Suprapubic skin (tissue), 4 donors: ENCODE results near the gene SLC6A11. TPM values are rescaled to one million over a fixed set of nuclear protein-coding genes. Genes with fewer than 3 reads are reported as not detected.
A peak's percentile ranks its signal among the peaks of the same experiment; 100 is the strongest.

Source experiments
- DNase-seq, 2 donors: peaks; one replicate each; pipeline ENCODE4 v3.0.0-alpha.2; 2019; ENCODE audit warnings: low spot score in 2 of 2
- H3K27ac ChIP-seq: fragments of 200-600 bp; sonication (generic); one replicate; pipeline ENCODE4 v1.5.1; 2019
- H3K27me3 ChIP-seq: fragments of 200-600 bp; sonication (generic); one replicate; pipeline ENCODE4 v1.5.1; 2019
- H3K36me3 ChIP-seq: fragments of 200-600 bp; sonication (generic); one replicate; pipeline ENCODE4 v1.5.1; 2019
- H3K4me1 ChIP-seq: fragments of 200-600 bp; sonication (generic); one replicate; pipeline ENCODE4 v1.5.1; 2019
- H3K4me3 ChIP-seq: fragments of 200-600 bp; sonication (generic); one replicate; pipeline ENCODE4 v1.5.1; 2019; ENCODE audit warnings: mild to moderate bottlenecking
- H3K9me3 ChIP-seq: fragments of 200-600 bp; sonication (generic); one replicate; pipeline ENCODE4 v1.5.1; 2019
- CTCF ChIP-seq, 2 donors: fragments of 200-600 bp in 1 of 2; fragments of 450-650 bp in 1 of 2; sonication (generic) in 1 of 2; IDR thresholded peaks; one replicate each; pipeline ENCODE4 v1.5.1; 2016 to 2019; ENCODE audit warnings: antibody characterized with exemption in 2 of 2, mild to moderate bottlenecking in 1 of 2, moderate library complexity in 1 of 2
- EP300 ChIP-seq: sonication (generic); formaldehyde crosslinking; IDR thresholded peaks from one replicate; pipeline ENCODE4 v1.6.1; 2017; ENCODE audit warnings: antibody characterized with exemption
- POLR2A ChIP-seq, 2 donors: fragments of 450-650 bp; IDR thresholded peaks; one replicate each; pipeline ENCODE4 v1.6.1; 2017; ENCODE audit warnings: antibody characterized with exemption in 2 of 2, mild to moderate bottlenecking in 2 of 2, moderate library complexity in 2 of 2
- POLR2AphosphoS5 ChIP-seq, 3 donors: sonication (generic); formaldehyde crosslinking; IDR thresholded peaks; one replicate each; pipeline ENCODE4 v1.6.1; 2017; ENCODE audit warnings: antibody characterized with exemption in 3 of 3
- WGBS: methylation state at CpG from one replicate; pipeline ENCODE4 v1.1.5; 2018; 5-methylcytosine and 5-hydroxymethylcytosine counted together
- total RNA-seq, 4 donors: library from RNA; depleted of rRNA; stranded (reverse); fragments of >200 nt; gene quantifications; one replicate each; pipeline ENCODE4 v1.1.0, GENCODE V29; 2016

Gene SLC6A11
- total RNA-seq, 4 donors from 2014 or later: 4.3 to 7.9 (median 6.2) TPM

GRCh38 chr3:10933021-10933420, 117.0 kb downstream of the SLC6A11 start:
- H3K27ac ChIP-seq: no peak overlapping the region
- 94% methylated on average over 8 of the region's 8 CpGs for WGBS

GRCh38 chr3:10933470-10933804, 117.4 kb downstream of the SLC6A11 start:
- no peaks in the 10 kb centered on the region for H3K27me3 ChIP-seq
- 40% methylated on average over 1 of the region's 1 CpG for WGBS
- no peaks in the 10 kb centered on the region for H3K36me3 ChIP-seq
- peak in 1 of 2 donors; percentile 47 for DNase-seq
- TF ChIP-seq EP300 (no peak), CTCF (IDR thresholded peaks at IDR 0.05) (no peak), POLR2A (IDR thresholded peaks at IDR 0.05) (no peak), POLR2AphosphoS5 (IDR thresholded peaks at IDR 0.05) (no peak)
- H3K9me3 ChIP-seq: no peaks in the 10 kb centered on the region
- H3K4me1 ChIP-seq: peaks cover 17% of the 10 kb centered on the region
- no peak overlapping the region for H3K4me3 ChIP-seq
- H3K27ac ChIP-seq: peak overlapping the region; percentile 13

More at GRCh38 chr3:10933021-10933420, 117.0 kb downstream of the SLC6A11 start:
- H3K4me3 ChIP-seq: no peak overlapping the region
- H3K27me3 ChIP-seq: no peaks in the 10 kb centered on the region
- H3K36me3 ChIP-seq: no peaks in the 10 kb centered on the region
- H3K9me3 ChIP-seq: no peaks in the 10 kb centered on the region
- no peak for TF ChIP-seq POLR2AphosphoS5 (IDR thresholded peaks at IDR 0.05)
- no peak for TF ChIP-seq CTCF (IDR thresholded peaks at IDR 0.05)
- no peak for TF ChIP-seq EP300
- TF ChIP-seq POLR2A (IDR thresholded peaks at IDR 0.05): no peak
- peaks cover 19% of the 10 kb centered on the region for H3K4me1 ChIP-seq
- peak in 1 of 2 donors; percentile 18 for DNase-seq

DNA sequence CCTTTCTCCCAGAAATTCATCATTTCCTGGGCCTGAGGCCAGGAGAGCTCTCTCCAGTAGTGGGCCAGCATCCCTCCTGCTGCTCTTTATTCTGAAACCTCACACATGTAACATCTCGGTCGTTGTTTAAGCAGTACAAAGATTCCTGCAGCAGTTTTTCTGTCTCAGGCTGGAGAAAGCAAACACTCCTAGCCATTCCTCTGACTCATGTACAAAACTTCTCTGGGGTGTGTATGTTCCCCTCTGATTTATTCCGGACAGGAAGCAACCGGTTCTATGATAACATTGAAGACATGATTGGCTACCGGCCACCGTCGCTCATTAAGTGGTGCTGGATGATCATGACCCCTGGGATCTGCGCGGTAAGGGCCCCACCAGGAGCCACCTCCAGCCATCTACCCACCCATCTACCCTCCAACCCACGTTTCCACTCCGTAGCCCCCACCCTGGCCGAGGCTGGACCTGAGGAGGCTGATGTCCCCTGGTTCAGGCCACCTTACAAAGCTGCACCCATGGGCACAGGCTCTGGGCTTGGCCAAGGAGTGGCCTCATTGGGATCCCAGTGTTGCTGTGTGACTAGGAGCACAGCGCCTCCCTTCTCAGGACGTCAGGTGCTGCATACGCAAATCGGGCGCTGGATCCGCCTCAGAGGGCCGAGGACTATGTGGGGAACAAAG, 117.9 kb downstream of the SLC6A11 start:
- Histone ChIP-seq H3K9me3 (no peaks in the 10 kb centered on the region), H3K27ac (peak overlapping the region; percentile 13), H3K36me3 (no peaks in the 10 kb centered on the region), H3K4me3 (no peak overlapping the region), H3K27me3 (no peaks in the 10 kb centered on the region), H3K4me1 (peaks cover 17% of the 10 kb centered on the region)
- TF ChIP-seq POLR2A (IDR thresholded peaks at IDR 0.05): no peak
- TF ChIP-seq POLR2AphosphoS5 (IDR thresholded peaks at IDR 0.05): no peak
- TF ChIP-seq EP300: no peak
- TF ChIP-seq CTCF (IDR thresholded peaks at IDR 0.05): no peak
- DNase-seq: peak in 1 of 2 donors; percentile 61
- WGBS: 71% methylated on average over 18 of the region's 19 CpGs

GRCh38 chr3:10935028-10935427, 119.0 kb downstream of the SLC6A11 start:
- TF ChIP-seq POLR2A (IDR thresholded peaks at IDR 0.05): no peak
- H3K9me3 ChIP-seq: no peaks in the 10 kb centered on the region
- WGBS: 90% methylated on average over 12 of the region's 12 CpGs
- H3K27me3 ChIP-seq: no peaks in the 10 kb centered on the region
- H3K36me3 ChIP-seq: no peaks in the 10 kb centered on the region
- peak in 1 of 2 donors; percentile 50 for DNase-seq
- no peak overlapping the region for H3K27ac ChIP-seq
- peaks cover 17% of the 10 kb centered on the region for H3K4me1 ChIP-seq
- no peak overlapping the region for H3K4me3 ChIP-seq

DNA sequence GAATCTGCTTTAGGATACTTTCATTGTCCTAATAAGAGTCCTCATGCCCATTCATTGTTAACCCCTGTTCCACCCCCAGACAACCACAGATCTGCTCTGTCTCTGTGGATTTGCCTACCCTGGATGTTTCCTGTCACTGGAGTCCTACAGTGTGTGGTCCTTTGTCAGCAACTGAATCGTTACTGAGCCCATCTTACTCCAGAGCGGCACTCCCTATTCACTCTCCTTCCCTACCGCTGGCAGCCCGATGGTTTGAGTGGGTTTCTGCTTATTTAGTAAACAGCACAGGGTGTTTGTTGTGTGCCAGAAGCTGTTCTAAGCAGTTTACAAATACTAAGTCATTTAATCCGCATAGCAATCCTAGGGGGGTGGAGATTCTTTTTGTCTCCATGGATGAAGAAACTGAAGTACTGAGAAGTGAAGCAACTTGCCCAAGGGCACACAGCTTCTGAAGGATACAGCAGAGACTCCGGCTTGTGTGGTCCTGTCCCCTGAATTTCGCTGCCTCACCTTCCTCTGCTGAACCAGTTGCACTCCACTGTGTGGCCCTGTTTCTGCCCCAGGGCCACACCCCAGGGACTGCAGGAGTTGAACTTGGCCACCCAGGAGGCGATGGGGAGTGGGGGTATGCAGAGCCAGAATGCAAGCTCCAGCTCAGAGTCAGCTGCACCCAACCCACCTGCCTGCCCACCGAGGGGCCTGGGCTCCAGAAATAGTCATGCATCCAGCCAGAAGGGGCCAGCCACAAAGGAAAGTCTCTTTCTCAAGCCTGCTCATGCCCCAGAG, 120.0 kb downstream of the SLC6A11 start:
- peak in 1 of 2 donors; percentile 45 for DNase-seq
- WGBS: 44% methylated on average over 9 of the region's 9 CpGs
- Histone ChIP-seq H3K27me3 (no peaks in the 10 kb centered on the region), H3K9me3 (no peaks in the 10 kb centered on the region), H3K4me1 (peaks cover 17% of the 10 kb centered on the region), H3K27ac (no peak overlapping the region), H3K4me3 (no peak overlapping the region), H3K36me3 (no peaks in the 10 kb centered on the region)
- TF ChIP-seq POLR2AphosphoS5 (IDR thresholded peaks at IDR 0.05): no peak
- TF ChIP-seq CTCF (IDR thresholded peaks at IDR 0.05): no peak
- TF ChIP-seq EP300: no peak
